OCI-LY3 (cell line): ENCODE results near the gene AUTS2.

ENCODE experiments used
- H2AFZ ChIP-seq: fragments of 200-600, 300-600 bp; shearing (Covaris generic); 2 replicates; pipeline ENCODE4 v1.6.0; 2014; ENCODE audit warnings: antibody characterized with exemption, low read depth, low read length
- H3K27ac ChIP-seq: fragments of 200-600, 300-600 bp; sonication (generic); 2 replicates; pipeline ENCODE4 v1.5.1; 2014; ENCODE audit warnings: mild to moderate bottlenecking, low read length, moderate library complexity, mixed read lengths
- H3K27me3 ChIP-seq: fragments of 200-600, 300-600 bp; sonication (generic); 2 replicates; pipeline ENCODE4 v1.6.1; 2014; ENCODE audit warnings: low read depth, low read length, mixed read lengths
- H3K36me3 ChIP-seq: fragments of 200-600, 300-600 bp; sonication (generic); replicated peaks from 2 replicates; pipeline ENCODE3; 2014; ENCODE audit warnings: low read depth, low read length, mixed read lengths
- H3K4me1 ChIP-seq: fragments of 300-600, 200-600 bp; sonication (generic); 2 replicates; pipeline ENCODE4 v1.6.1; 2014; ENCODE audit warnings: low read length, mixed read lengths
- H3K4me2 ChIP-seq: fragments of 200-600, 300-600 bp; sonication (generic); 2 replicates; pipeline ENCODE4 v1.6.1; 2014; ENCODE audit warnings: low read length, mixed read lengths
- H3K4me3 ChIP-seq: fragments of 300-600, 200-600 bp; sonication (generic); 2 replicates; pipeline ENCODE4 v1.5.1; 2014; ENCODE audit warnings: antibody characterized with exemption, mild to moderate bottlenecking, low read length, moderate library complexity
- H3K79me2 ChIP-seq: fragments of 300-600, 200-600 bp; shearing (Covaris generic); 2 replicates; pipeline ENCODE4 v1.6.1; 2014; ENCODE audit warnings: mild to moderate bottlenecking, low read length, mixed read lengths
- H3K9ac ChIP-seq: fragments of 300-600, 200-600 bp; shearing (Covaris generic); 2 replicates; pipeline ENCODE4 v1.6.0; 2014; ENCODE audit warnings: mild to moderate bottlenecking, low read length, moderate library complexity
- H3K9me3 ChIP-seq: fragments of 200-600, 300-600 bp; shearing (Covaris generic); 2 replicates; pipeline ENCODE4 v1.6.1; 2014; ENCODE audit warnings: low read length, mixed read lengths; ENCODE audit not compliant: insufficient read depth
- H4K20me1 ChIP-seq: fragments of 200-600, 300-600 bp; sonication (generic); 2 replicates; pipeline ENCODE4 v1.6.1; 2016; ENCODE audit warnings: low read length, mixed read lengths; ENCODE audit not compliant: insufficient read depth
- CTCF ChIP-seq: fragments of 200-600, 300-600 bp; sonication (generic); IDR thresholded peaks from 2 replicates; pipeline ENCODE4 v1.5.1; 2014; ENCODE audit warnings: antibody characterized with exemption, low read length, low read depth
- EZH2phosphoT487 ChIP-seq: fragments of 200-600 bp; shearing (Covaris generic); IDR thresholded peaks from 2 replicates; pipeline ENCODE4 v1.6.1; 2018; ENCODE audit warnings: antibody characterized with exemption, mixed run types, low read depth

AUTS2 gene

GRCh38 chr7:70830426-70830825 lies 1232.2 kb downstream of the AUTS2 start:
- H3K27me3 ChIP-seq = no peaks in the 10 kb centered on the region
- no peak overlapping the region for H3K4me2 ChIP-seq
- H3K79me2 ChIP-seq = no peaks in the 10 kb centered on the region
- H3K4me1 ChIP-seq = no peaks in the 10 kb centered on the region
- H4K20me1 ChIP-seq = no peaks in the 10 kb centered on the region
- H3K36me3 ChIP-seq = no peaks in the 10 kb centered on the region
- H2AFZ ChIP-seq = no peak overlapping the region
- no peaks in the 10 kb centered on the region for H3K9me3 ChIP-seq
- H3K4me3 ChIP-seq = no peak overlapping the region
- no peak for TF ChIP-seq CTCF
- H3K9ac ChIP-seq = no peak overlapping the region
- no peak overlapping the region for H3K27ac ChIP-seq

- H3K27me3 ChIP-seq = no peaks in the 10 kb centered on the region
- TF ChIP-seq CTCF (no peak), EZH2phosphoT487 (no peak)
- no peaks in the 10 kb centered on the region for H3K79me2 ChIP-seq
- no peak overlapping the region for H3K27ac ChIP-seq
- no peak overlapping the region for H2AFZ ChIP-seq
- no peaks in the 10 kb centered on the region for H3K4me1 ChIP-seq
- H3K4me3 ChIP-seq = no peak overlapping the region
- H3K4me2 ChIP-seq = no peak overlapping the region
- no peaks in the 10 kb centered on the region for H3K9me3 ChIP-seq
- H4K20me1 ChIP-seq = no peaks in the 10 kb centered on the region
- no peaks in the 10 kb centered on the region for H3K36me3 ChIP-seq
- no peak overlapping the region for H3K9ac ChIP-seq
Measured at GRCh38 chr7:70833726-70834125, 1235.5 kb downstream of the AUTS2 start.

- H3K4me2 ChIP-seq = no peak overlapping the region
- H3K36me3 ChIP-seq = no peaks in the 10 kb centered on the region
- H4K20me1 ChIP-seq = no peaks in the 10 kb centered on the region
- no peak overlapping the region for H3K27ac ChIP-seq
- H3K4me1 ChIP-seq = no peaks in the 10 kb centered on the region
- no peaks in the 10 kb centered on the region for H3K79me2 ChIP-seq
- no peak overlapping the region for H3K4me3 ChIP-seq
- no peaks in the 10 kb centered on the region for H3K9me3 ChIP-seq
- H2AFZ ChIP-seq = no peak overlapping the region
- no peaks in the 10 kb centered on the region for H3K27me3 ChIP-seq
- no peak overlapping the region for H3K9ac ChIP-seq
- TF ChIP-seq CTCF (no peak), EZH2phosphoT487 (no peak)
Measured at GRCh38 chr7:70834424-70834823, 1236.1 kb downstream of the AUTS2 start.

GRCh38 chr7:70835658-70836057 lies 1237.4 kb downstream of the AUTS2 start:
- no peak overlapping the region for H3K27ac ChIP-seq
- H3K9ac ChIP-seq = no peak overlapping the region
- H3K79me2 ChIP-seq = no peaks in the 10 kb centered on the region
- TF ChIP-seq EZH2phosphoT487 = no peak
- no peak for TF ChIP-seq CTCF
- no peaks in the 10 kb centered on the region for H3K36me3 ChIP-seq
- no peak overlapping the region for H3K4me3 ChIP-seq
- H3K27me3 ChIP-seq = no peaks in the 10 kb centered on the region
- no peaks in the 10 kb centered on the region for H3K4me1 ChIP-seq
- no peaks in the 10 kb centered on the region for H3K9me3 ChIP-seq
- H4K20me1 ChIP-seq = no peaks in the 10 kb centered on the region
- H2AFZ ChIP-seq = no peak overlapping the region
- H3K4me2 ChIP-seq = no peak overlapping the region
